Neutrophil (primary cell): Measurements from ENCODE around the gene MED12L.

Source experiments
- H3K27ac ChIP-seq: fragments of 200-600 bp; sonication (generic); 2 replicates; pipeline ENCODE4 v1.5.1; 2016; ENCODE audit warnings: mild to moderate bottlenecking, moderate library complexity
- H3K27me3 ChIP-seq: fragments of 200-600 bp; sonication (generic); 2 replicates; pipeline ENCODE4 v1.6.0; 2016; ENCODE audit warnings: mild to moderate bottlenecking
- H3K36me3 ChIP-seq: fragments of 200-600 bp; sonication (generic); 2 replicates; pipeline ENCODE4 v1.5.1; 2017
- H3K4me1 ChIP-seq, 2 experiments: fragments of 200-600 bp in 1 of 2; sonication (generic) in 1 of 2; 1 replicate in 1 of 2; 2 replicates in 1 of 2; pipeline versions ENCODE4 v1.5.1 to v1.6.1; 2013 to 2016; ENCODE audit warnings: low read depth in 1 of 2, low read length in 1 of 2, mild to moderate bottlenecking in 1 of 2, moderate library complexity in 1 of 2; ENCODE audit not compliant: control insufficient read depth in 1 of 2, insufficient read depth in 1 of 2
- H3K4me3 ChIP-seq, 2 experiments: fragments of 200-600 bp in 1 of 2; sonication (generic) in 1 of 2; 1 replicate in 1 of 2; 2 replicates in 1 of 2; pipeline ENCODE4 v1.5.1; 2013 to 2016; ENCODE audit warnings: low read depth in 1 of 2, low read length in 1 of 2, mild to moderate bottlenecking in 1 of 2, moderate library complexity in 1 of 2
- H3K9me3 ChIP-seq: fragments of 200-600 bp; sonication (generic); 2 replicates; pipeline ENCODE4 v1.5.1; 2016
- CTCF ChIP-seq: fragments of 200-600 bp; sonication (generic); IDR thresholded peaks from 2 replicates; pipeline ENCODE4 v1.5.1; 2016; ENCODE audit warnings: antibody characterized with exemption

MED12L gene

GRCh38 chr3:151377768-151378385, 292.4 kb downstream of the MED12L start:
- no peaks in the 10 kb centered on the region for H3K27me3 ChIP-seq
- no peak for TF ChIP-seq CTCF
- H3K4me3 ChIP-seq: no peak overlapping the region
- H3K36me3 ChIP-seq: no peaks in the 10 kb centered on the region
- no peaks in the 10 kb centered on the region for H3K9me3 ChIP-seq
- peaks cover 18% of the 10 kb centered on the region in 2 experiments for H3K4me1 ChIP-seq
- H3K27ac ChIP-seq: no peak overlapping the region

GRCh38 chr3:151379083-151379734, 293.7 kb downstream of the MED12L start:
- no peak for TF ChIP-seq CTCF
- no peak overlapping the region for H3K27ac ChIP-seq
- H3K27me3 ChIP-seq: no peaks in the 10 kb centered on the region
- peaks cover 31% of the 10 kb centered on the region in 2 experiments for H3K4me1 ChIP-seq
- no peak overlapping the region for H3K4me3 ChIP-seq
- H3K9me3 ChIP-seq: no peaks in the 10 kb centered on the region
- no peaks in the 10 kb centered on the region for H3K36me3 ChIP-seq

GRCh38 chr3:151382671-151383070, 297.2 kb downstream of the MED12L start:
- Histone ChIP-seq H3K4me3 (no peak overlapping the region), H3K27me3 (no peaks in the 10 kb centered on the region), H3K36me3 (no peaks in the 10 kb centered on the region), H3K9me3 (no peaks in the 10 kb centered on the region), H3K27ac (peak overlapping the region; percentile 76), H3K4me1 (peaks cover 55 to 59% of the 10 kb centered on the region in 2 experiments)
- TF ChIP-seq CTCF: no peak

- Histone ChIP-seq H3K9me3 (no peaks in the 10 kb centered on the region), H3K36me3 (no peaks in the 10 kb centered on the region), H3K27ac (peak overlapping the region; percentile 76), H3K27me3 (no peaks in the 10 kb centered on the region), H3K4me1 (peaks cover 55 to 59% of the 10 kb centered on the region in 2 experiments), H3K4me3 (no peak overlapping the region)
- no peak for TF ChIP-seq CTCF
These were observed 297.6 kb downstream of the MED12L start for GRCh38 chr3:151383111-151383510.

GRCh38 chr3:151383956-151384355, 298.5 kb downstream of the MED12L start:
- Histone ChIP-seq H3K9me3 (no peaks in the 10 kb centered on the region), H3K27ac (peak overlapping the region; percentile 76), H3K27me3 (no peaks in the 10 kb centered on the region), H3K36me3 (no peaks in the 10 kb centered on the region), H3K4me3 (no peak overlapping the region), H3K4me1 (peaks cover 62 to 66% of the 10 kb centered on the region in 2 experiments)
- TF ChIP-seq CTCF: no peak
